DMS 273 treated with DMSO at 0.1 percent for 48 hours (cell line): ENCODE measurements around the gene B4GALT5.
A peak's percentile ranks its signal among the peaks of the same experiment; 100 is the strongest.

Experiments used
- DNase-seq: peaks from one replicate; lab custom pipeline; 2025; lab: John Stamatoyannopoulos, UW

Gene B4GALT5

GRCh38 chr20:49583669-49584417 is 129.8 kb downstream of the B4GALT5 start:
- peak; percentile 87 for DNase-seq

GRCh38 chr20:49583343-49583668 is 130.4 kb downstream of the B4GALT5 start:
- no peak for DNase-seq
